ENCODE results near the gene DCTN4. TPM values are rescaled to one million over a fixed set of nuclear protein-coding genes. Genes with fewer than 3 reads are reported as not detected.

DCTN4 gene
- total RNA-seq, 1 experiment from 2014 or later, result 48.5 TPM

GRCh38 chr5:150781706-150782614 lies 23.1 kb upstream of the DCTN4 start:
- Histone ChIP-seq H2BK5ac (ENCODE audit: insufficient read length, low read length) (no peak overlapping the region), H2BK12ac (ENCODE audit: insufficient read length, low read depth, low read length) (no peak overlapping the region), H3K4me2 (ENCODE audit: insufficient read depth, insufficient read length, low read length) (peak overlapping the region; percentile 69), H3K23me2 (ENCODE audit: insufficient read length, low read depth, low read length, poor library complexity, severe bottlenecking) (peaks cover 13% of the 10 kb centered on the region), H2BK120ac (ENCODE audit: low read depth, low read length, poor library complexity, severe bottlenecking) (no peak overlapping the region), H3K27me3 (ENCODE audit: insufficient read depth, low read length) (peaks cover 4% of the 10 kb centered on the region; the same call in 1 of the 2 replicates), H3K79me1 (ENCODE audit: insufficient read depth, low read depth, low read length, poor library complexity, severe bottlenecking) (no peaks in the 10 kb centered on the region), H2BK15ac (ENCODE audit: low read depth, low read length) (no peak overlapping the region), H3K4ac (ENCODE audit: low read depth, low read length) (no peak overlapping the region), H3K4me1 (ENCODE audit: insufficient read depth, low read length) (peaks cover 31% of the 10 kb centered on the region), H3K27ac (ENCODE audit: insufficient read length, low read depth, low read length) (no peak overlapping the region), H4K5ac (ENCODE audit: insufficient read length, low read depth, low read length) (no peak overlapping the region), H3K9me3 (ENCODE audit: control insufficient read depth, low read depth, low read length) (no peaks in the 10 kb centered on the region), H3K14ac (ENCODE audit: insufficient read depth, low read length) (no peak overlapping the region; the same call in 1 of the 2 replicates), H3K9ac (ENCODE audit: extremely low read depth, insufficient read length, low read length) (no peak overlapping the region), H3K18ac (ENCODE audit: insufficient read length, low read depth, low read length) (peak overlapping the region; percentile 24), H3K23ac (ENCODE audit: insufficient read length, low read depth, low read length) (no peak overlapping the region), H2BK20ac (ENCODE audit: low read depth, low read length, poor library complexity, severe bottlenecking) (no peak overlapping the region), H4K91ac (ENCODE audit: insufficient read length, low read depth, low read length) (no peak overlapping the region), H2AFZ (ENCODE audit: low read length) (no peak overlapping the region), H2AK5ac (ENCODE audit: insufficient read length, low read length) (peak overlapping the region; percentile 14), H3T11ph (ENCODE audit: low read length) (no peak overlapping the region), H4K20me1 (ENCODE audit: control insufficient read depth, insufficient read depth, insufficient read length) (no peaks in the 10 kb centered on the region), H3K56ac (ENCODE audit: insufficient read length, low read depth, low read length) (no peak overlapping the region), H4K8ac (replicated peaks; ENCODE audit: insufficient read length, low read depth, low read length) (no peak overlapping the region), H3K79me2 (ENCODE audit: insufficient read depth, low read length) (peaks cover 2% of the 10 kb centered on the region; the same call in 1 of the 2 replicates)
- peak overlapping the region; percentile 83 to 91 (median 85); a peak in 6 of 7 replicates for H3K27ac Mint-ChIP-seq
- TF ChIP-seq CTCF (conservative IDR thresholded peaks at IDR 0.05), result no peak
- H3K9me3 Mint-ChIP-seq, result peaks cover 12 to 16% of the 10 kb centered on the region in 2 experiments
- no CpG with 5 or more reads among the region's 10 CpGs for whole genome bisulfite sequencing (ENCODE audit: extremely low coverage, insufficient read length, low lambda C conversion rate)
- peaks cover 31 to 42% (median 34%) of the 10 kb centered on the region in 3 experiments for H3K36me3 Mint-ChIP-seq (ENCODE audit: insufficient read depth in 1 of 3, low read depth in 3 of 3)
- H3K27me3 Mint-ChIP-seq (ENCODE audit: low read depth), result peaks cover 35% of the 10 kb centered on the region
- DNase-seq, result peak; percentile 87
- H3K4me3 Mint-ChIP-seq, result peak overlapping the region; percentile 76 to 89
- H3K4me1 Mint-ChIP-seq, result peaks cover 67 to 73% of the 10 kb centered on the region in 2 experiments

All from H9 (cell line).